SHP77 (cell line): Measurements from ENCODE around the gene MARK3.

ENCODE experiments used
- DNase-seq, 2 experiments: peaks; one replicate each; lab custom pipeline; 2025; lab: John Stamatoyannopoulos, UW

The MARK3 gene

GRCh38 chr14:103396463-103396862 lies 11.2 kb downstream of the MARK3 start:
- no peak for DNase-seq

DNA sequence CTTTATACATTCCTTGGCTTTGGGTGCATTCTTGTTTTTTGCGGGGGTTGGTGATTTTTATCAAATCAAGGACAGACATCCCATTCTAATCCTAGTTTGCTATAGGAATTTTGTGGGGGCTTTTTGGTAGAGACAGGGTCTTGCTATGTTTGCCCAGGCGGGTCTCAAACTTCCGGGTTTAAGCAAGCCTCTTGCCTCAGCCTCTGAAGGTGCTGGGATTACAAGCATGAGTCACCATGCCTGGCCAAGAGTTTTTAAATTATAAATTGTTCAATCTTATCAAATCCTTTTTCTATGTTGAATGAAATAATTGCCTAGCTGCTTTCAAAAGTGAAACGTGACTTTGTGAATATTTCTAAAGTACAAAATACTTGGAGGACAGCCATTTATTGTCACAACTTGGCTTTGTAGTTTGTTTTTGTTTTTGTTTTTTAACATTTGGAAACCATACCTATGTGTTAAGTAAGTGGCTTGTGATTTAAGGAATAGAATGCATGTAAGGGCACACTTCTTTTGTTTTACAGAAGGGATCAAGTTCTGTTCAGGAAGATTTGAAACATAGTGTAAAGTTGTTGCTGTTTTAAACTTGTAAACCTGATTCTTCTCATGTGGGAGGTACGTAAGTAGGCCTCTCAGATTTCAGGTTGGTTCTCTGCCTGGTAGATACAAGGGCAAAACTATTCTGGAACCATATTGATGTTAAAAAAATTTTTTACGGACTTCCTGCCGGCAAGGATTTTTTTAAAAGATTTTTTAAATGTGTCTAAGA lies 13.4 kb downstream of the MARK3 start:
- DNase-seq, result no peak

DNA sequence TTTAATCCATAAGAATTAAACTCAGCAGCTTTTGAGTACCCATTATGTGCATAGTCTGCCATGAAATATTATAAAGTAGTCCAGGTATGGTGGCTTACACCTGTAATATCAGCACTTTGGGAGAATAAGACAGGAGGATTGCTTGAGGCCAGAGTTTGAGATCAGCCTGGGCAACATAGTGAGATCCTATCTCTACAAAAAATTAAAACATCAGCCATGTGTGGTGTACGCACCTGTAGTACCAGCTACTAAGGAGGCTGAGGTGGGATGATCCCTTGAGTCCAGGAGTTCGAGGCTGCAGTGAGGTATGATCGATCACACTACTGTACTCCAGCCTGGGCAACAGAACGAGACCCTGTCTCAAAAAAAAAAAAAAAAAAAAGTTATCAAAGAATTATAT lies 15.3 kb downstream of the MARK3 start:
- no peak for DNase-seq

GRCh38 chr14:103401223-103402214 lies 16.3 kb downstream of the MARK3 start:
- DNase-seq, result no peak

- no peak for DNase-seq
These were observed 17.5 kb downstream of the MARK3 start for GRCh38 chr14:103402695-103403094.

GRCh38 chr14:103404032-103404918 lies 19.1 kb downstream of the MARK3 start:
- DNase-seq, result no peak

DNA sequence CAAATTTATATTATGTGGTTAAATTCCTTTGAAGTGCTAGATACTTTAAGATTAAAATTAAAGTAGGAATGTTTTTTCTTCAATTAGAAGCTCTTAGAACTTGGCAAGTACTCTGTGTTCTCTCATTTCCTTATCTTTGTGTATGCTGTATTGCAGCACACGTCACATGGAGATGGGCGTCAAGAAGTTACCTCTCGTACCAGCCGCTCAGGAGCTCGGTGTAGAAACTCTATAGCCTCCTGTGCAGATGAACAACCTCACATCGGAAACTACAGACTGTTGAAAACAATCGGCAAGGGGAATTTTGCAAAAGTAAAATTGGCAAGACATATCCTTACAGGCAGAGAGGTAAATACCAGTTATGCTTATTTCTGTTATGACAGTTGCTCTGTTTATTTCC lies 19.7 kb downstream of the MARK3 start:
- DNase-seq, result no peak

- DNase-seq, result no peak
These were observed 23.4 kb downstream of the MARK3 start for GRCh38 chr14:103408491-103409155.

GRCh38 chr14:103416916-103417315 lies 31.7 kb downstream of the MARK3 start:
- DNase-seq, result no peak

GRCh38 chr14:103418481-103418818 lies 33.2 kb downstream of the MARK3 start:
- no peak for DNase-seq

DNA sequence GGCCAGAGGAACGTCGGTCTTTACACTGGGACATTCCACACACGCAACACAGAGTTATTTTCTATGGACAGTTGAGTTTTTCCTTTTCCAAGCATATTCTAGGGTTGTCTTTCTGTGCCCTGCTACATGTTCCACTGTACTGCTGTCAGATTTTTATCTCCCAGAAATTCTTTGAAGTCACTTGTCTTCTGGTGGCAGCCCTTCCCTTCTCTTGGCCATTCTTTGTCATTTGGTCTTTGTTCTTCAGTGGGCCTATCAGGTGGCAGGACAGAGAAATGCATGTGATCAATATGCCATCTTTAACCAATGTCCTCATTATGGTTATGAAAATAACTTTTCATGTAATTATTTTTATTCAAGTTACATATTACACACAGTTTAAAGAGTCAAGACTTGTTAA lies 36.3 kb downstream of the MARK3 start:
- DNase-seq, result no peak

GRCh38 chr14:103423050-103423461 lies 37.8 kb downstream of the MARK3 start:
- no peak for DNase-seq

DNA sequence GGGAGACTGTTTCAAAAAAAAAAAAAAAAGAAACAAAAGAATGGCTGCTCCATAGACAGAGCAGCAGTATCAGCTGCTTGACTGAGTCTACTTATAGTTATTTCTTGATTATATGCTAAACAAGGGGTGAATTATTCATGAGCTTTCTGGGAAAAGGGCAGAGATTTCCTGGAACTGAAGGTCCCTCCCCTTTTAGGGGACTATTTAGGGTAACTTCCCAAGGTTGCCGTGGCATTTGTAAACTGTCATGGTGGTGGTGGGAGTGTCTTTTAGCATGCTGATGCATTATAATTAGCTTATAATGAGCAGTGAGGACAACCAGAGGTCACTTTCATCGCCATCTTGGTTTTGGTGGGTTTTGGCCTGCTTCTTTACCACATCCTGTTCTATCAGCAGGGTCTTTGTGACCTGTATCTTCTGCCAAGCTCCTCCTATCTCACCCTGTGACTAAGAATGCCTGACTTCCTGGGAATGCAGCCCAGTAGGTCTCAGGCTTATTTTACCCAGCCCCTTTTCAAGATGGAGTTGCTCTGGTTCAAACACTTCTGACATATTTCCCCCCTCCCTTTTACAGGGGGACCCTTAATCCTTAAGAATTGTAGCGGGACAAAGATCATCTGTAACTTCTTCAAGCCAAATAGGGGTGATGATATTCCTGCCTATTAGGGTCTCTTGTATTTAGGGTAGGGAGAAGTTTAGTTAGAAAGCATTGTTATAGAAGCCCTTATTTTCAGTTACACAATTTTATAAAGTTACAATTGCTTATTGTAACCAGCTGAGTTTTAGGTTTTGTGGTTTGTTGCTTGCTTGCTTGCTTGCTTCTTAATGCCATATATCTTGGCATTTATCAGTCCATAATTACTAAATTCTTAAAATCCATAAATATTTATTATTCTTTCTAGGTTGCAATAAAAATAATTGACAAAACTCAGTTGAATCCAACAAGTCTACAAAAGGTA lies 42.5 kb downstream of the MARK3 start:
- no peak for DNase-seq

DNA sequence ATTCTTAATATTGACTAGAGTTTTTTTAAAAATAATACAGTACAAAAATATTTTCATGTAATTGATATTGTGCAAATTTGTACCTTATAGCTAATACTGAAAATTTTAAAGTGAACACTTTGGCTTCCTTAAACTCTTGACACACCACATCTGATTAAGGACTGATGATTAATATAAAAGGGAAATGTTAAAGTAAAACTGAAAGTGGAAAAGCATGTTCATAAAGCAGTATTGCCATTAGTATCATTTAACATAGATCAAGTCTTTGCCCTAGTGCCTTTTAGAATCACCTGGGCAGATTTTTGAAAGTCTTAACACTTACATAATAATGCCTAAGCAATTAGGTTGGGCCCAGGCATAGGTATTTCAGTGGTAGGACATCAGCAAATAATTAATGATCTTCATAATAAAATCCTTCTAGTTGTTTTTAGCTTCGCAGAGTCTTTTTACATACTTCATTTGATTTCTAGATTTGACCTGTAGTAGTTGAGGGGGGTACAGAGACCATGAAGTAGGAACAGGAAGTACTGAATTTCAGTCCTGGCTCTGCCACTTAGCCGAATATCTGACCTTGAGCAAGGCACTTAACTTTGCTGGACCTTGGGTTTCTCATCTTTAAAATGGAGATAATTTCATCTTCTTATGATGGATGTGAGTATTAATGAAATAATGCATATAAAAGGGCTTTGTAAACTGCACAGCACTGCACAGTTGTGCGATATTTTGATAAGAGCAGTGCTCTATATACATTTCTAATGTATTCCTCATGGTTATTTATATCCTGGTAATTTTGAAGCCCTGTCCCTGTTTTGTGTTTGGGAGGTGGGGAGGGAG lies 43.7 kb downstream of the MARK3 start:
- DNase-seq, result no peak

GRCh38 chr14:103430358-103430757 lies 45.1 kb downstream of the MARK3 start:
- DNase-seq, result no peak

GRCh38 chr14:103432627-103433026 lies 47.4 kb downstream of the MARK3 start:
- no peak for DNase-seq

GRCh38 chr14:103433916-103434563 lies 48.8 kb downstream of the MARK3 start:
- DNase-seq, result no peak

GRCh38 chr14:103434868-103435442 lies 49.7 kb downstream of the MARK3 start:
- DNase-seq, result no peak

DNA sequence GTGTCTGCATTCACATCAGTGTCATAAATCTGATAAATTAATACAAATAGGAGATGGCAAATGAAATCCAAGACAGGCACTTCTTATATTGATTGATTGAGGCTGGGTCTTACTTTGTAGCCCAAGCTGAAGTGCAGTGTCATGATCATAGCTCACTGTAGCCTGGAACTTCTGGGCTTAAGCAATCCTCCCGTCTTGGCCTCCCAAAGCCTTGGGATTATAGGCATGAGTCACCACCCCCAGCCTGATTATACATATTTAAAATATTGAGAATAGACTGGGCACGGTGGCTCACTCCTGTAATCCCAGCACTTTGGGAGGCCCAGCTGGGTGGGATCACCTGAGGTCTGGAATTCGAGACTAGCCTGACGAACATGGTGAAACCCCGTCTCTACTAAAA lies 51.3 kb downstream of the MARK3 start:
- no peak for DNase-seq
